Chondrocyte (in vitro differentiated cells): ENCODE measurements around the gene MS4A3. TPM values are rescaled to one million over a fixed set of nuclear protein-coding genes. Genes with fewer than 3 reads are reported as not detected.

Experiments
- DNase-seq: peaks from one replicate; pipeline ENCODE4 v3.0.0; 2021; ENCODE audit warnings: mixed read lengths, low spot score
- H3K27ac Mint-ChIP-seq: one replicate; pipeline ENCODE4 v1.8.0; 2021; ENCODE audit warnings: mild to moderate bottlenecking, moderate library complexity, mixed read lengths; ENCODE audit not compliant: unreplicated experiment
- H3K27me3 Mint-ChIP-seq: 2 replicates; pipeline ENCODE4 v1.8.0; 2021; ENCODE audit warnings: low read depth, mixed read lengths
- H3K36me3 Mint-ChIP-seq: 2 replicates; pipeline ENCODE4 v1.8.0; 2021; ENCODE audit warnings: low read depth, mixed read lengths
- H3K4me1 Mint-ChIP-seq: 2 replicates; pipeline ENCODE4 v1.8.0; 2021; ENCODE audit warnings: low read depth, mild to moderate bottlenecking, mixed read lengths
- H3K4me3 Mint-ChIP-seq: one replicate; pipeline ENCODE4 v1.8.0; 2021; ENCODE audit warnings: mild to moderate bottlenecking, moderate library complexity, mixed read lengths; ENCODE audit not compliant: unreplicated experiment
- H3K9me3 Mint-ChIP-seq: 2 replicates; pipeline ENCODE4 v1.8.0; 2021; ENCODE audit warnings: low read depth, mixed read lengths
- total RNA-seq: library from RNA; stranded (reverse); gene quantifications from 3 replicates; pipeline ENCODE4 v1.2.1, GENCODE V29; 2021
- TF ChIP-seq, protein P1 (sequence below): fragments of 200-600 bp; sonication (generic); IDR thresholded peaks from 2 replicates; pipeline ENCODE4 v1.5.0; 2021; ENCODE audit warnings: antibody characterized with exemption, mild to moderate bottlenecking, moderate library complexity

Gene MS4A3
- total RNA-seq, 1 donor from 2014 or later: not detected

DNA sequence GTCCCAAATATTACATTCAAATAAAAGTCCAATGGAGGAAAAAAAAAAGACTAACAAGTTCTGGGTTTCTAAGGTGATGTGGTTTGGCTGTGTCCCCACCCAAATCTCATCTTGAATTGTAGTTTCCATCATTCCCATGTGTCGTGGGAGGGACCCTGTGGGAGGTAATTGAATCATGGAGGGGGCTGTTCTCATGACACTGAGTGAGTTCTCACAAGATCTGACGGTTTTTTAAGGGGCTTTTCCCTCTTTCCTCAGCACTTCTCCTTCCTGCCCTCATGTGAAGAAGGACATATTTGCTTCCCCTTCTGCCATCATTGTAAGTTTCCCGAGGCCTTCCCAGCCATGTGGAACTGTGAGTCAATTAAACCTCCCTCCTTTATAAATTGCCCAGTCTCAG is 24.1 kb downstream of the MS4A3 start:
- Mint-ChIP-seq H3K4me1 (no peaks in the 10 kb centered on the region), H3K27ac (no peak overlapping the region), H3K4me3 (no peak overlapping the region), H3K27me3 (peaks cover 11% of the 10 kb centered on the region), H3K9me3 (peaks cover 4% of the 10 kb centered on the region), H3K36me3 (no peaks in the 10 kb centered on the region)
- TF ChIP-seq, protein P1, sequence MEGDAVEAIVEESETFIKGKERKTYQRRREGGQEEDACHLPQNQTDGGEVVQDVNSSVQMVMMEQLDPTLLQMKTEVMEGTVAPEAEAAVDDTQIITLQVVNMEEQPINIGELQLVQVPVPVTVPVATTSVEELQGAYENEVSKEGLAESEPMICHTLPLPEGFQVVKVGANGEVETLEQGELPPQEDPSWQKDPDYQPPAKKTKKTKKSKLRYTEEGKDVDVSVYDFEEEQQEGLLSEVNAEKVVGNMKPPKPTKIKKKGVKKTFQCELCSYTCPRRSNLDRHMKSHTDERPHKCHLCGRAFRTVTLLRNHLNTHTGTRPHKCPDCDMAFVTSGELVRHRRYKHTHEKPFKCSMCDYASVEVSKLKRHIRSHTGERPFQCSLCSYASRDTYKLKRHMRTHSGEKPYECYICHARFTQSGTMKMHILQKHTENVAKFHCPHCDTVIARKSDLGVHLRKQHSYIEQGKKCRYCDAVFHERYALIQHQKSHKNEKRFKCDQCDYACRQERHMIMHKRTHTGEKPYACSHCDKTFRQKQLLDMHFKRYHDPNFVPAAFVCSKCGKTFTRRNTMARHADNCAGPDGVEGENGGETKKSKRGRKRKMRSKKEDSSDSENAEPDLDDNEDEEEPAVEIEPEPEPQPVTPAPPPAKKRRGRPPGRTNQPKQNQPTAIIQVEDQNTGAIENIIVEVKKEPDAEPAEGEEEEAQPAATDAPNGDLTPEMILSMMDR: no peak
- DNase-seq: no peak

DNA sequence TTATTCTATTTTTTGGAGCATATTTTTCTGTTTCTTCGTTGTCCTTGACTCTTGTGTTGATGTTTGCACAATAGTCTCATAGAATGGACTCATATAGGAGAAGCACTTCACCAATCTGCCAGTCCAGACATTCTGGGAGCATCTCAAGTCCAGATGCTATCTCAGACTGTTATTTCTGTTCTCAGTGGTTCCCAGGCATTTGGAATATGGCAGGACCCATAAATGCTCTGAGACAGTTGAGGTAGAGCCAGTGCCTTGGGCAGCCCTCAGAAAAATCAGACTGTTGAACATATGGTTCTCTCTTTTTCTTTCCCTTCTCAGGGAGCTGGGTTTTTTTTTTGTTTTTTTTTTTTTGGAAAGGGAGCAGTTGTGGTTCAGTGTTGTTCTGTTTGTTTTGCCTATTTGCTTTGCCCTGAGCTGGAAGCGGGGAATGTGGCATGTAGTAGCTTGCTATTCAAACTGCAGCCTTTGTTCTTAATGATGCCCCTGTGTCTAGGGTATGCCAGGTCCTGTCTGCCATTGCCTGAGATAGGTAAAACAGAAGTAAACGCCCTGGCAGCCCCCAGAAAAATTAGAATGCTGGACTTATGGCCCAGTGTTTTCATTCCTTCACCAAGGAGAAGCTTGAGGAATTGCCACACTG is 28.3 kb downstream of the MS4A3 start:
- no peak for DNase-seq
- H3K4me1 Mint-ChIP-seq: no peaks in the 10 kb centered on the region
- no peak overlapping the region for H3K4me3 Mint-ChIP-seq
- H3K9me3 Mint-ChIP-seq: no peaks in the 10 kb centered on the region
- TF ChIP-seq, protein P1: no peak
- no peak overlapping the region for H3K27ac Mint-ChIP-seq
- peaks cover 16% of the 10 kb centered on the region for H3K27me3 Mint-ChIP-seq
- no peaks in the 10 kb centered on the region for H3K36me3 Mint-ChIP-seq

DNA sequence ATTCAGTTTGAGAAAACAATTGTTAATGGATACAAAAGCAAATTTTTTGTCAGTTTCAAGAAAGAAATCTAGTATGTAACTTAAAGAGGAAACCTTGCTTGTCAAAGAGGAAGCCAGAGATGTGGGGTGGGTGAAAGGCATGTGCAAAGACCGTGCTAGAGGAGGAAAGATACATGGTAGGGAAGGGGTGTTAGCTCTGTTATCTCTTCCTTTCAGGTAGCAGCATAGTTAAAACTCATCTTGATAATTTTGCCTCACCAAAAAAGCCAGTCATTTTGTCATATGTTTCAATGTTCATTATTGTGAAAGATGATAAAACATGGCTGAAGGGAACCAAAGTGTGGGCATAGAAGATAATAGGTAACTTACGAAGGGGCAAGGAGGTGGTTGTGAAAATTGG is 29.4 kb downstream of the MS4A3 start:
- H3K36me3 Mint-ChIP-seq: no peaks in the 10 kb centered on the region
- no peak overlapping the region for H3K27ac Mint-ChIP-seq
- H3K4me1 Mint-ChIP-seq: no peaks in the 10 kb centered on the region
- DNase-seq: no peak
- TF ChIP-seq, protein P1: no peak
- no peaks in the 10 kb centered on the region for H3K9me3 Mint-ChIP-seq
- no peak overlapping the region for H3K4me3 Mint-ChIP-seq
- H3K27me3 Mint-ChIP-seq: peaks cover 14% of the 10 kb centered on the region

DNA sequence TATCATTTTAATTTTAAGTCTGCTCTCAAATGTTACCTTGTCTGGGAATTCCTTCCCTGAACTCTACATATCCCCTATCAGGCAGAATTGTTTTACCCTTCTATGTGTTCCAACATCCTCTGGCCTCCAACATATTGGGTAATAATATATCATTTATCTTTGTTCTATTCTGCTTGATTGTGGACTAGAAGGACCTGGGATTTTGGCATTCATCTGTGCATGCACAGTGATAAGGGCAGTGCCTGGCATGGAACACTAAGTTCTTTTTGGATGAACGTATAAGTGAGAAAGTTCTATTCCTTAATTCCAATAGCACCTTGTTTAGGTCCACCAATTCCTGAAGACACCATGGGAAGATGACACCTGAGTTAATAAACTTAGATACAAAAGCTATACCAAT is 30.8 kb downstream of the MS4A3 start:
- H3K4me3 Mint-ChIP-seq: no peak overlapping the region
- H3K4me1 Mint-ChIP-seq: no peaks in the 10 kb centered on the region
- H3K9me3 Mint-ChIP-seq: no peaks in the 10 kb centered on the region
- TF ChIP-seq, protein P1: no peak
- no peak overlapping the region for H3K27ac Mint-ChIP-seq
- no peak for DNase-seq
- H3K36me3 Mint-ChIP-seq: no peaks in the 10 kb centered on the region
- H3K27me3 Mint-ChIP-seq: peaks cover 13% of the 10 kb centered on the region

DNA sequence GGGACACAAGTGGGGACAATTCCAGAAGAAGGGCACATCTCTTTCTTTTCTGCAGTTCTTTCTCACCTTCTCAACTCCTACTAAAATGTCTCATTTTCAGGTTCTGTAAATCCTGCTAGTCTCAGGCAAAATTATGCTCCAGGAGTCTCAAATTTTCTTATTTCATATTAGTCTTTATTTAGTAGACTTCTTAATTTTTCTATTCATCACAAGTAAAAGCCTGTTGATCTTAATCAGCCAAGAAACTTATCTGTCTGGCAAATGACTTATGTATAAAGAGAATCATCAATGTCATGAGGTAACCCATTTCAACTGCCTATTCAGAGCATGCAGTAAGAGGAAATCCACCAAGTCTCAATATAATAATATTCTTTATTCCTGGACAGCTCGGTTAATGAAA is 31.9 kb downstream of the MS4A3 start, which contains the start of gene MS4A2:
TSS of gene MS4A2 (plus strand) at position 301 of the 400 bp plus-strand sequence. CDS start 102 bp downstream, outside the sequence.
- H3K27me3 Mint-ChIP-seq: peaks cover 7% of the 10 kb centered on the region
- TF ChIP-seq, protein P1: no peak
- no peaks in the 10 kb centered on the region for H3K36me3 Mint-ChIP-seq
- no peaks in the 10 kb centered on the region for H3K9me3 Mint-ChIP-seq
- H3K4me3 Mint-ChIP-seq: no peak within 1 kb of the TSS
- no peaks in the 10 kb centered on the region for H3K4me1 Mint-ChIP-seq
- DNase-seq: no peak
- no peak within 1 kb of the TSS for H3K27ac Mint-ChIP-seq
